HEK293T (cell line): Measurements from ENCODE around the gene SPRYD7.

Experiments
- CTCF ChIA-PET: fragments of 350-600 bp; formaldehyde crosslinking; extraction: SDS; loops from one replicate; lab custom pipeline; 2021; ENCODE audit warnings: antibody characterized with exemption, inconsistent platforms; lab: Yijun Ruan, JAX
- POLR2A ChIA-PET: fragments of 350-600 bp; formaldehyde crosslinking; extraction: SDS; loops from one replicate; lab custom pipeline; 2020; ENCODE audit warnings: antibody characterized with exemption, inconsistent platforms; lab: Yijun Ruan, JAX
- DNase-seq: peaks from one replicate; pipeline ENCODE4 v3.0.0; 2012; ENCODE audit warnings: mixed read lengths; ENCODE audit errors: extremely low spot score
- ARNT ChIP-seq: fragments of 450-650 bp; IDR thresholded peaks from 2 replicates; pipeline ENCODE4 v1.6.1; 2017; ENCODE audit warnings: mild to moderate bottlenecking
- BHLHE40 ChIP-seq: fragments of 450-650 bp; IDR thresholded peaks from 2 replicates; pipeline ENCODE4 v1.6.1; 2016; ENCODE audit warnings: mild to moderate bottlenecking, moderate library complexity, borderline replicate concordance
- CTBP1 ChIP-seq: fragments of 450-650 bp; IDR thresholded peaks from 2 replicates; pipeline ENCODE4 v1.6.1; 2016; ENCODE audit warnings: borderline replicate concordance
- ELF4 ChIP-seq: fragments of 450-650 bp; IDR thresholded peaks from 2 replicates; pipeline ENCODE4 v1.6.1; 2017; ENCODE audit warnings: antibody characterized with exemption
- FOXA1 ChIP-seq: fragments of 450-650 bp; IDR thresholded peaks from 2 replicates; pipeline ENCODE4 v1.6.1; 2016; ENCODE audit warnings: mild to moderate bottlenecking
- FOXK2 ChIP-seq: fragments of 450-650 bp; IDR thresholded peaks from 2 replicates; pipeline ENCODE4 v1.6.1; 2016; ENCODE audit warnings: mild to moderate bottlenecking
- FOXM1 ChIP-seq: fragments of 450-650 bp; IDR thresholded peaks from 2 replicates; pipeline ENCODE4 v1.6.1; 2017; ENCODE audit warnings: mild to moderate bottlenecking, borderline replicate concordance
- HDGF ChIP-seq: fragments of 450-650 bp; IDR thresholded peaks from 2 replicates; pipeline ENCODE4 v1.6.1; 2017; ENCODE audit warnings: antibody characterized with exemption, borderline replicate concordance
- L3MBTL2 ChIP-seq: fragments of 450-650 bp; conservative IDR thresholded peaks from 2 replicates; pipeline ENCODE4 v1.6.1; 2016; ENCODE audit warnings: mild to moderate bottlenecking
- LEF1 ChIP-seq: fragments of 450-650 bp; IDR thresholded peaks from 2 replicates; pipeline ENCODE4 v1.6.1; 2017; ENCODE audit warnings: mild to moderate bottlenecking, borderline replicate concordance
- NFRKB ChIP-seq: fragments of 450-650 bp; IDR thresholded peaks from 2 replicates; pipeline ENCODE4 v1.6.1; 2016; ENCODE audit warnings: mild to moderate bottlenecking, moderate library complexity
- SP1 ChIP-seq: fragments of 450-650 bp; IDR thresholded peaks from 2 replicates; pipeline ENCODE4 v1.6.1; 2017
- SUZ12 ChIP-seq: fragments of 450-650 bp; IDR thresholded peaks from 2 replicates; pipeline ENCODE4 v1.6.1; 2016; ENCODE audit warnings: mild to moderate bottlenecking
- TARDBP ChIP-seq: fragments of 450-650 bp; IDR thresholded peaks from 2 replicates; pipeline ENCODE4 v1.6.1; 2016
- ZNF384 ChIP-seq: fragments of 450-650 bp; IDR thresholded peaks from 2 replicates; pipeline ENCODE4 v1.6.1; 2016
- TF ChIP-seq, protein P1 (sequence below): fragments of 450-650 bp; IDR thresholded peaks from 2 replicates; pipeline ENCODE4 v1.6.1; 2016

SPRYD7 gene

DNA sequence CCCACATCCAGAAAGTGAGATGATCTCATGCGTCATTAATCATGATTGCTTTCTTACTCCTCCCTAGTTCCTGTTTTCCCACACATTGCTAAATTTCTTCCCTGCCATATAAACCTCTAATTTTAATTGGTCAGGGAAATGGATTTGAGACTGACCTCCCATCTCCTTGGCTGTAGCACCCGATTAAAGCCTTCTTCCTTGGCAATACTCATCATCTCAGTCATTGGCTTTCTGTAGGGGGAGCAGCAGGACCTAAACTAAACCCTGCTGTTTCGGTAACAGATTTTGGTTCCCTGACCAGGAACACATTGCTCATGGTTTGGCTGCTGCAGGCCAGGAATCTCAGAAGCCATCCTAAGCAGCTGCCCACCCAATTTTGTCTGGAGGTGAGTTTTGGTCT is 61.7 kb downstream of the SPRYD7 start:
- ChIA-PET POLR2A (no interaction called here), CTCF (no interaction called here)
- no peak for DNase-seq
- no peak for TF ChIP-seq L3MBTL2
- TF ChIP-seq FOXM1 = no peak
- no peak for TF ChIP-seq ARNT
- TF ChIP-seq CTBP1 = no peak
- TF ChIP-seq ZNF384 = no peak
- no peak for TF ChIP-seq SUZ12
- no peak for TF ChIP-seq FOXA1
- no peak for TF ChIP-seq FOXK2
- TF ChIP-seq BHLHE40 = no peak
- no peak for TF ChIP-seq SP1
- TF ChIP-seq ELF4 = no peak
- TF ChIP-seq NFRKB = no peak
- no peak for TF ChIP-seq TARDBP
- TF ChIP-seq HDGF = no peak
- TF ChIP-seq, protein P1, sequence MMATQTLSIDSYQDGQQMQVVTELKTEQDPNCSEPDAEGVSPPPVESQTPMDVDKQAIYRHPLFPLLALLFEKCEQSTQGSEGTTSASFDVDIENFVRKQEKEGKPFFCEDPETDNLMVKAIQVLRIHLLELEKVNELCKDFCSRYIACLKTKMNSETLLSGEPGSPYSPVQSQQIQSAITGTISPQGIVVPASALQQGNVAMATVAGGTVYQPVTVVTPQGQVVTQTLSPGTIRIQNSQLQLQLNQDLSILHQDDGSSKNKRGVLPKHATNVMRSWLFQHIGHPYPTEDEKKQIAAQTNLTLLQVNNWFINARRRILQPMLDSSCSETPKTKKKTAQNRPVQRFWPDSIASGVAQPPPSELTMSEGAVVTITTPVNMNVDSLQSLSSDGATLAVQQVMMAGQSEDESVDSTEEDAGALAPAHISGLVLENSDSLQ = no peak
- no peak for TF ChIP-seq LEF1

DNA sequence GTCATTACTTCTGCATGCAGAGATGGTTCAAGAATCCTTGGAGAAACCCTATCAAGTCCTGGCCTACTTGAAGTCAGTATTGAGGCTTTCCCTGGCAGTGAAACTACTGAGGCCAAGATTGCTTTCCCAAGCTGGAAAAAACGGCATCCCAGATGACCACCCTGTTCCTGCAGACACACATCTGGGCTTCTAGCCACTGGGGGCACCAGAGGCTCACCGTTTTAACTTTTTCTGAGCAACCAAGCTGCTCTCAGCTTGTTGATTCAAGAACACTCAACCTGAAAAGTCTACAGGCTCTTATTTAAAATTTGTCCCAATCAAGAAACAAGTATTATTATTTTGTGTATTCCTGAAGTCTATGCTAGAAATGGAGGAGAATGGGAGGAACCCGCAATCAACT is 66.6 kb downstream of the SPRYD7 start:
- ChIA-PET CTCF (interaction anchor here (0.6 kb wide), 2 partner anchors 28 to 1225 kb away, joined by 3 to 4 read pairs; no protein-coding TSS in a partner anchor), POLR2A (no interaction called here)
- no peak for TF ChIP-seq TARDBP
- no peak for TF ChIP-seq FOXK2
- no peak for TF ChIP-seq LEF1
- no peak for TF ChIP-seq ZNF384
- no peak for TF ChIP-seq HDGF
- no peak for TF ChIP-seq SP1
- TF ChIP-seq, protein P1 = no peak
- no peak for TF ChIP-seq NFRKB
- no peak for TF ChIP-seq SUZ12
- no peak for TF ChIP-seq L3MBTL2
- DNase-seq = peak; percentile 52

DNA sequence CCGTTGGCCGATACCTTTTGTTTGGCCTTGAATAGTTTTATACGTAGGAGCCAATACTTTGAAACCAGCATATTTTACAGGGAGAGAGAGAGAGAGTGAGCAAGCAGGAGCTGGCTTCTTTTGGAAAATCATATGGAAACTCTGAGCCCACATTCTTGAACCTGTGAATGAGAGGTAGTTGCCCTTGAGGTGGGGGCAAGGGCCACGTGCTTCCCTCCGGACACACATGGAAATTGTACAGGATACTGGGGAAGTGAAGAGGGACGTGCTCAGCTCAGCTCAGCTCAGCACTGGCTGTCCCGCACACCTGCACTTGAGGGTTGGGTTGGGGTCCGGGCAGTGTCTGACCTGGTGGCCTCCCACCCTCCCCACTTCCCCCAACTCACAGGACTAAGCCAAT is 68.3 kb downstream of the SPRYD7 start:
- no peak for TF ChIP-seq ZNF384
- ChIA-PET CTCF (no interaction called here), POLR2A (no interaction called here)
- DNase-seq = no peak

DNA sequence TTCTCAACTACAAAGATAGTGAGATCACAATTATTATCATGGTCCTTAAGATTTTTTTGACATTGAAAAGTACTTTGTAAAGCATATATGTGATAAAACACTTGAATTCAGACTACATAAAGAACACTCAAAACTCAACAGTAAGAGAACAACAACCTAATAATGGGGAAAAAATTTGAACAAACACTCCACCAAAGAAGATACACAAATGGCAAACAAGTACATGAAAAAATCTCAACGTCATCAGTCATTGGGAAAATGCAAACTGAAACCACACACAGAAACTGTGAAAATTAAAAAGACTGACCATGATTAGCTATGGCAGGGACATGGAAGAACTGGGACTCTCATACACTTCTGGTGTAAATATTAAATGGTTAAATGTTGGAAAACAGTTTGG is 70.9 kb downstream of the SPRYD7 start:
- ChIA-PET POLR2A (no interaction called here), CTCF (no interaction called here)
- no peak for DNase-seq
- no peak for TF ChIP-seq NFRKB
- no peak for TF ChIP-seq SUZ12
- no peak for TF ChIP-seq FOXA1
- TF ChIP-seq ZNF384 = no peak
- no peak for TF ChIP-seq TARDBP
- TF ChIP-seq L3MBTL2 = no peak
- TF ChIP-seq BHLHE40 = no peak
- TF ChIP-seq ELF4 = no peak
- no peak for TF ChIP-seq FOXK2
- no peak for TF ChIP-seq HDGF
- no peak for TF ChIP-seq ARNT
- TF ChIP-seq, protein P1 = no peak
- no peak for TF ChIP-seq SP1
- TF ChIP-seq FOXM1 = no peak

DNA sequence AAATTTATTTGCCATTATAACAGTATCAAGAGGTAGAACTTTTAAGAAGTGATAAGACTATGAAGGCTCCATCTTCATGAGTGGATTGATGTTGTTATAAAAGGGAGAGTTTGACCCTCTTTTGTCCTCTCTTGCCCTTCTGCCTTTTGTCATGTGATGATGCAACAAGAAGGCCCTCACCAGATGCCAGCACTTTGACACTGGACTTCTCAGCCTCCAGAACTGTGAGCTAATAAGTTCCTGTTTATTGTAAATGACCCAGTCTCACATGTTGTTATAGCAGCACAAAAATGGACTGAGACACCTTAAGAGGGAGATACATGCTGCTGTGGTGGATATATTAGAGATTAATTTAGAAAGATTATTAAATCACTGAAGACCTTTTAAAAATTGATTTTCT is 71.6 kb downstream of the SPRYD7 start:
- ChIA-PET CTCF (no interaction called here), POLR2A (no interaction called here)
- no peak for DNase-seq
- TF ChIP-seq FOXK2 (no peak), SP1 (no peak), HDGF (no peak), BHLHE40 (no peak), L3MBTL2 (no peak), TARDBP (no peak), SUZ12 (no peak), FOXA1 (no peak), ARNT (no peak), ZNF384 (no peak), FOXM1 (no peak), NFRKB (no peak), LEF1 (no peak), CTBP1 (no peak), ELF4 (no peak)
- TF ChIP-seq, protein P1 = no peak
